ENCODE data around the gene NCOA5. TPM values are rescaled to one million over a fixed set of nuclear protein-coding genes. Genes with fewer than 3 reads are reported as not detected.

NCOA5 gene
- polyA plus RNA-seq, 1 donor (not counting 4 experiments of a cell fraction or from before 2014, with no cell fraction given), result 17.6 TPM

- Histone ChIP-seq H3K27me3 (ENCODE audit: control insufficient read depth, extremely low read depth, insufficient read depth, low read length) (peaks cover 21% of the 10 kb centered on the region), H3K4me2 (ENCODE audit: control insufficient read depth, extremely low read depth, insufficient read depth, low read depth, low read length) (no peak overlapping the region), H3K9ac (ENCODE audit: control insufficient read depth, extremely low read depth, insufficient read depth, low read length) (no peak overlapping the region), H4K20me1 (ENCODE audit: control insufficient read depth, extremely low read depth, insufficient read depth, low read length) (no peaks in the 10 kb centered on the region), H3K4me3 (ENCODE audit: control insufficient read depth in 2 of 3, extremely low read depth in 1 of 3, insufficient read depth in 2 of 3, low read depth in 1 of 3, low read length in 3 of 3) (no peak overlapping the region), H3K4me1 (ENCODE audit: control insufficient read depth, extremely low read depth, insufficient read depth, low read length) (no peaks in the 10 kb centered on the region), H2AFZ (ENCODE audit: control insufficient read depth, low read length) (no peak overlapping the region), H3K9me3 (ENCODE audit: control insufficient read depth, low read depth, low read length) (no peaks in the 10 kb centered on the region), H3K9me1 (ENCODE audit: control insufficient read depth, extremely low read depth, insufficient read depth, low read length) (no peaks in the 10 kb centered on the region), H3K36me3 (ENCODE audit: control insufficient read depth in 2 of 2, extremely low read depth in 1 of 2, insufficient read depth in 2 of 2, low read length in 2 of 2) (no peaks in the 10 kb centered on the region), H3K79me2 (ENCODE audit: control insufficient read depth, insufficient read depth, low read length) (no peaks in the 10 kb centered on the region), H3K27ac (ENCODE audit: control insufficient read depth, insufficient read depth, low read length) (no peak overlapping the region)
- DNase-seq (ENCODE audit: low read depth, low spot score) (no peak), FAIRE-seq (no peak)
- dilution Hi-C loops (cut with MboI; ENCODE audit: extremely low pct_ligation_motif_present, low sequenced_read_pairs), result no loop called here
- TF ChIP-seq CTCF (optimal IDR thresholded peaks at IDR 0.05 in 1 of 3, IDR thresholded peaks at IDR 0.05 in 1 of 3, conservative IDR thresholded peaks at IDR 0.05 in 1 of 3; ENCODE audit: extremely low read depth in 1 of 3, insufficient read depth in 2 of 3, low read length in 3 of 3) (no peak), EZH2 (IDR thresholded peaks at IDR 0.05; ENCODE audit: low read length) (no peak)
These were observed 38.9 kb downstream of the NCOA5 start for GRCh38 chr20:46050885-46051284.

- TF ChIP-seq EZH2 (IDR thresholded peaks at IDR 0.05; ENCODE audit: low read length) (no peak), CTCF (optimal IDR thresholded peaks at IDR 0.05 in 1 of 3, IDR thresholded peaks at IDR 0.05 in 1 of 3, conservative IDR thresholded peaks at IDR 0.05 in 1 of 3; ENCODE audit: extremely low read depth in 1 of 3, insufficient read depth in 2 of 3, low read length in 3 of 3) (no peak)
- no peak for DNase-seq (ENCODE audit: low read depth, low spot score)
- Histone ChIP-seq H3K27me3 (ENCODE audit: control insufficient read depth, extremely low read depth, insufficient read depth, low read length) (peaks cover 16% of the 10 kb centered on the region), H2AFZ (ENCODE audit: control insufficient read depth, low read length) (no peak overlapping the region), H3K4me1 (ENCODE audit: control insufficient read depth, extremely low read depth, insufficient read depth, low read length) (no peaks in the 10 kb centered on the region), H3K27ac (ENCODE audit: control insufficient read depth, insufficient read depth, low read length) (no peak overlapping the region), H3K4me2 (ENCODE audit: control insufficient read depth, extremely low read depth, insufficient read depth, low read depth, low read length) (no peak overlapping the region), H3K4me3 (ENCODE audit: control insufficient read depth in 2 of 3, extremely low read depth in 1 of 3, insufficient read depth in 2 of 3, low read depth in 1 of 3, low read length in 3 of 3) (no peak overlapping the region), H3K9me1 (ENCODE audit: control insufficient read depth, extremely low read depth, insufficient read depth, low read length) (no peaks in the 10 kb centered on the region), H3K9me3 (ENCODE audit: control insufficient read depth, low read depth, low read length) (no peaks in the 10 kb centered on the region), H3K79me2 (ENCODE audit: control insufficient read depth, insufficient read depth, low read length) (no peaks in the 10 kb centered on the region), H4K20me1 (ENCODE audit: control insufficient read depth, extremely low read depth, insufficient read depth, low read length) (no peaks in the 10 kb centered on the region), H3K9ac (ENCODE audit: control insufficient read depth, extremely low read depth, insufficient read depth, low read length) (no peak overlapping the region), H3K36me3 (ENCODE audit: control insufficient read depth in 2 of 2, extremely low read depth in 1 of 2, insufficient read depth in 2 of 2, low read length in 2 of 2) (no peaks in the 10 kb centered on the region)
- dilution Hi-C loops (cut with MboI; ENCODE audit: extremely low pct_ligation_motif_present, low sequenced_read_pairs), result no loop called here
- no peak for FAIRE-seq
These were observed 39.3 kb downstream of the NCOA5 start for GRCh38 chr20:46050444-46050843.
